Medulla oblongata (tissue), 1 donor: ENCODE data around the gene C19orf47.
A peak's percentile ranks its signal among the peaks of the same experiment; 100 is the strongest.

Source experiments
- DNase-seq: peaks from one replicate; pipeline ENCODE4 v3.0.0-alpha.2; 2015; ENCODE audit errors: extremely low spot score

Gene C19orf47

GRCh38 chr19:40348125-40348913 lies at the start of gene C19orf47, which contains the start of gene PLD3:
Gene C19orf47 (minus strand): TSS chr19:40348397. CDS start chr19:40341857, 6,540 bp downstream.
Gene PLD3 (plus strand): TSS chr19:40348695. CDS start chr19:40366484, 17,789 bp downstream.
- DNase-seq: peak; percentile 99

- DNase-seq: no peak
These were observed 49.3 kb upstream of the C19orf47 start for GRCh38 chr19:40397568-40397906.

GRCh38 chr19:40396886-40397567 lies 48.8 kb upstream of the C19orf47 start:
- DNase-seq: no peak

- no peak for DNase-seq
These were observed 47.8 kb upstream of the C19orf47 start for GRCh38 chr19:40395956-40396355.

GRCh38 chr19:40394816-40395210 lies 46.6 kb upstream of the C19orf47 start:
- no peak for DNase-seq

- no peak for DNase-seq
These were observed 46.0 kb upstream of the C19orf47 start for GRCh38 chr19:40393894-40394815.

GRCh38 chr19:40392894-40393517 lies 44.8 kb upstream of the C19orf47 start:
- DNase-seq: no peak

- no peak for DNase-seq
These were observed 43.9 kb upstream of the C19orf47 start for GRCh38 chr19:40392123-40392522.

- DNase-seq: no peak
These were observed 42.0 kb upstream of the C19orf47 start, which contains the start of gene HIPK4 for GRCh38 chr19:40390084-40390742. Gene HIPK4 (minus strand): TSS chr19:40390181. CDS start chr19:40389902, 279 bp downstream.

GRCh38 chr19:40389404-40390083 lies 41.3 kb upstream of the C19orf47 start:
- no peak for DNase-seq

GRCh38 chr19:40388481-40388880 lies 40.3 kb upstream of the C19orf47 start:
- DNase-seq: no peak

- no peak for DNase-seq
These were observed 39.0 kb upstream of the C19orf47 start for GRCh38 chr19:40387155-40387554.

- DNase-seq: no peak
These were observed 35.6 kb upstream of the C19orf47 start for GRCh38 chr19:40383668-40384248.

GRCh38 chr19:40381321-40381720 lies 33.1 kb upstream of the C19orf47 start:
- no peak for DNase-seq

GRCh38 chr19:40380199-40381037 lies 32.2 kb upstream of the C19orf47 start:
- DNase-seq: no peak

- no peak for DNase-seq
These were observed 31.4 kb upstream of the C19orf47 start for GRCh38 chr19:40379446-40380198.

GRCh38 chr19:40378509-40378908 lies 30.3 kb upstream of the C19orf47 start:
- DNase-seq: no peak

- DNase-seq: no peak
These were observed 29.7 kb upstream of the C19orf47 start for GRCh38 chr19:40377876-40378385.
